Activated CD4-positive, alpha-beta T cell treated with anti-CD3 and anti-CD28 coated beads, Interleukin-2, amount 50 U/mL, for 4 hours (primary cell): ENCODE measurements around the gene SEC24C.
"Not testable (repeated sequence)": the region's sequence is repeated elsewhere in the genome, so short reads cannot be mapped to it uniquely, and the experiment has no call there.

ENCODE experiments used
- DNase-seq, 2 experiments: peaks; one replicate each; pipeline ENCODE4 v3.0.0-alpha.2; 2020

SEC24C gene

GRCh38 chr10:73743905-73744663 is at the start of gene SEC24C:
SEC24C (plus strand) TSS chr10:73744372; CDS start chr10:73746833, 2,461 bp downstream.
- DNase-seq = peak; percentile 93 to 94

- DNase-seq = not testable (repeated sequence)
Measured at GRCh38 chr10:73695302-73695701, 48.9 kb upstream of the SEC24C start.

- DNase-seq = not testable (repeated sequence)
Measured at GRCh38 chr10:73697675-73698159, 46.5 kb upstream of the SEC24C start, which contains the start of gene AGAP5. AGAP5 (minus strand) TSS chr10:73698109; CDS start chr10:73697755, 354 bp downstream.

GRCh38 chr10:73698819-73699218 is 45.4 kb upstream of the SEC24C start:
- not testable (repeated sequence) for DNase-seq

GRCh38 chr10:73703924-73704323 is 40.2 kb upstream of the SEC24C start:
- not testable (repeated sequence) for DNase-seq

GRCh38 chr10:73705506-73706072 is 38.6 kb upstream of the SEC24C start:
- DNase-seq = not testable (repeated sequence)

GRCh38 chr10:73706488-73706887 is 37.7 kb upstream of the SEC24C start:
- DNase-seq = not testable (repeated sequence)

GRCh38 chr10:73707628-73708027 is 36.5 kb upstream of the SEC24C start:
- DNase-seq = not testable (repeated sequence)

- DNase-seq = not testable (repeated sequence)
Measured at GRCh38 chr10:73708122-73708521, 36.0 kb upstream of the SEC24C start.

GRCh38 chr10:73711683-73712082 is 32.5 kb upstream of the SEC24C start:
- not testable (repeated sequence) for DNase-seq

DNA sequence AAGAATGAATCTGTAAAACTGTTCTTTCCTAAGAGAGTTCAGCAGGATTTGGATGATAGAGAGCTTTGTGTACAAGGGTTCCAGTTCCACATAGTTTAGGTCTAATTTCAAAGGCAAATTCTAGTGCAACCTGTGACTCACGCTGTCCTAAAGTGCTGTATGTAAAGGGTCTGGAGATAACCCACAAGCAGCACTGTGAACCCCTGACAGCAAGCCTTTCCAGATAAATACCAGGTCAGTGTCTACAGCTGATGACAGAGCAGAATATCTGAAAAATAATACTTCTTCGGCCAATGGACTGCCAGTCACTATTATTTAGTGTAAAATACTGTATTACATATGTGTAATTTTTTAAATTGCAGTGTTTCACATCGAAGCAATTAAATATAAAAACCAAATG is 30.3 kb upstream of the SEC24C start:
- not testable (repeated sequence) for DNase-seq

DNA sequence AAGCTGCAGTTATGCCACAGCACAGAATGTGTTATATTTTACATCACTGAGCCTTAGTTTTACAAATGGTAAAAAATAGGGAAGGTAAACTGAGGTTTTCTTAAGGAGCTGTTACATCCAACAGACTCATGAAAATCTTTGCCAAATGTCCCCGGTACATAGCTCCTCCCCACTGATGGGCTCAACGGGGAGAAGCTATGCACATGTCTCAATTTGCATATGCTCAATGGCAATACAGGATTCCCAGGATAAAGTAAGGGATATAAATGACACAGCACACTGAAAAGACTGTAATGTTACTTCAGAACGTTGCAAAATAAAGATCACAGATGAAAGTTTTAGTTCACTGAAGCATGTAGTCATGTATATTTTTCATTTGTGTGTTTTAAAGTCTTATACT is 29.7 kb upstream of the SEC24C start:
- DNase-seq = not testable (repeated sequence)

DNA sequence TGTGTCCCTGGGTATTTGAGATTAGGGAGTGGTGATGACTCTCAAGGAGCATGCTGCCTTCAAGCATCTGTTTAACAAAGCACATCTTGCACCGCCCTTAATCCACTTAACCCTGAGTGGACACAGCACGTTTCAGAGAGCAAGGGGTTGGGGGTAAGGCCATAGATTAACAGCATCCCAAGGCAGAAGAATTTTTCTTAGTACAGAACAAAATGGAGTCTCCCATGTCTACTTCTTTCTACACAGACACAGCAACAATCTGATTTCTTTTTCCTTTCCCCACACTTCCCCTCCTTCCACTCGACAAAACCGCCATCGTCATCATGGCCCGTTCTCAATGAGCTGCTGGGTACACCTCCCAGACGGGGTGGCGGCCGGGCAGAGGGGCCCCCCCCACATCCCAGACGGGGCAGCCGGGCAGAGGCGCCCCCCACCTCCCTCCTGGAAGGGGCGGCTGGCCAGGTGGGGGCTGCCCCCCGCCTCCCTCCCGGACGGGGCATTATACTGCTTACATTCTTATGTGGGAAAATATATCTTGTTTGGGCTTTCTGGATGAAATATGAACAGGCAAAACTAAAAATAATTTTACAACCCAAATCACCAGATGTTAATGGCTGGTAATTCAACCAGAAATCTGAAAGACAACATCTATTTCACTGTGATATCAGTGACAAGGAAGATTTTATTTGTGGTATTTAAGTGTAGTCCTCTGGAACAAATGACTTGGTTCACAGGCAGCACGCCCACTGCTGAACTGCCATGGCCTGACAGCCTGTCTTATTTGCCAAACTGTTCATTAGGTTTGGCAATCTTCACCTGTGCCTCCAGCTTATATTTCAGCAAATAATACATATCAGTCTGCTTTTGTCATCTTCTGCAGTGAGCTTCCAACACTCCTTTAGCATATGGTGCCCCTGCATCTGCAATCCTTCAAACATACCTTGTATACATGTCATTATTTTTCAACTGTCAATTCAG is 28.7 kb upstream of the SEC24C start:
- not testable (repeated sequence) for DNase-seq

DNA sequence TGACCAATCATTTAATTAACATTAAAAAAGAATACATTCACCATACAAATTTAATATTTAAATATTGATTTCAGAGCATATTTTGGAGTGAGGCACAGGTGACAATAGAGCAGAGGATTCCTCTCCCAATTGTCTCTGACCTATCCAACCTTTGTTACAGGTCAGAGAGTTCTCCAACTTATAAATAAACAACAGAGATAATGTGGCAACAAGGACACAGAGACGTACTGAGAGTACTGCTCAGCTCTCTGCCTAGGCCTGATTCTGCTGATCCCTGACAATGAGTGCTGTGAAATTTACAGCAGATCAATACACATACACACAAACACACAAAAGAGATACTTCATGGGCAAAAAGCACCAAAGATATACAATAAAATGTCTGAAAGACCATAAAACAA is 27.9 kb upstream of the SEC24C start:
- no peak for DNase-seq

DNA sequence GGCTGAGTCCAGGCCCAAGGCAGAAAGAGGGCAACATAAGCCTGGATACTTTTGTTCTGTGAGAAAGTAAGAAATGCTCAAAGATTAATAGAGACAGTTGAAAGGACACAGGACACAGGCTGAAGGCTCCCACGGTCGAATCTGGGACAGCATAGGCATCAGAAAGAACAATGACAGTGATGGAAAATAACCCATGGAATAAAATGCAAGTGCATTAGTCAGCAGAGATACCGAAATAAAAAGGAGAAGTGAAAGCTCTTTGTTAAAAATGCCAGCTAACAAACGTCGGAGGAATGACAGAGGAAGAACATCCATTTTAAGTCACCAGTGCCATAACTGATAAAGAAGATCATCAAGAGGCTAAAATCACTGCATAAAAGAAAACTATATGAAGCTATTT is 26.6 kb upstream of the SEC24C start:
- DNase-seq = no peak

DNA sequence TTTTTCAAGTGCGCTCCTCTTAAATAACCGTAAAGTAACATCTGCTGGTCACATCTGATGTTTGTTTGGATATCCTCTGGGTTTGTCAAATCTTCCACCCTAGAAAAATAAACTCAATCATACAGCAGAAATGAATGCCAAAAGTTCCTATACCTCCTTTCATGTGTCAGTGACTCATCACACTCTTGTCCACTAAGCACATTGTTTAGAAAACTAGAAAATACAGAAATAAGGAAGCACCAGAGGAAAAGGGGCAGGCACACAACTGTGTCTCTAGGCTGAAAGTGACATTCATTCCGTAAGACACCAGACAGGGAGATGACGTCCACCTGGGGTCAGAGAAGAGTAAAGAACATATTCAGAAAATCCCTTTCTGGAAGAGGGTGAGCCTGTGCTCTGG is 23.6 kb upstream of the SEC24C start:
- DNase-seq = not testable (repeated sequence)

DNA sequence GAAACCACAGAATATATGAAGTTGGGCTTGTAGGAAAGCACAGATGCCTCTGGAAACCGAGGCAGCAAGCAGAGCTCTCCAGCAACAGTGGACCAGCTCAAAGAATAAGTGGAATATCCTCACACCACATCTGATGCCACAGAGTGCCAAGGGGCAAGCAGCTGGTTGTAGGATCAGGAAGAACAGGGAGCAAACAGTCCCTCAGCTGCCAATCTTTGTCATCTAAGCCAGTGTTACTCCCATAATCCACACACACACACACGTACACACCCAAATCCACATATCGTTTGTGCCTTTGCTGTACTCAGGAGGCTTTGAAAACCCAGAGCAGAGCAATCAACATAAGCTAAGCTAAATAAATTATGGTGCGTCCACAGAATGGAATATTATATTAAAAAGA is 20.7 kb upstream of the SEC24C start:
- no peak for DNase-seq

GRCh38 chr10:73729781-73730152 is 14.4 kb upstream of the SEC24C start:
- peak; percentile 31 to 34 for DNase-seq

GRCh38 chr10:73730153-73730906 is 13.8 kb upstream of the SEC24C start:
- DNase-seq = peak; percentile 88 to 89

DNA sequence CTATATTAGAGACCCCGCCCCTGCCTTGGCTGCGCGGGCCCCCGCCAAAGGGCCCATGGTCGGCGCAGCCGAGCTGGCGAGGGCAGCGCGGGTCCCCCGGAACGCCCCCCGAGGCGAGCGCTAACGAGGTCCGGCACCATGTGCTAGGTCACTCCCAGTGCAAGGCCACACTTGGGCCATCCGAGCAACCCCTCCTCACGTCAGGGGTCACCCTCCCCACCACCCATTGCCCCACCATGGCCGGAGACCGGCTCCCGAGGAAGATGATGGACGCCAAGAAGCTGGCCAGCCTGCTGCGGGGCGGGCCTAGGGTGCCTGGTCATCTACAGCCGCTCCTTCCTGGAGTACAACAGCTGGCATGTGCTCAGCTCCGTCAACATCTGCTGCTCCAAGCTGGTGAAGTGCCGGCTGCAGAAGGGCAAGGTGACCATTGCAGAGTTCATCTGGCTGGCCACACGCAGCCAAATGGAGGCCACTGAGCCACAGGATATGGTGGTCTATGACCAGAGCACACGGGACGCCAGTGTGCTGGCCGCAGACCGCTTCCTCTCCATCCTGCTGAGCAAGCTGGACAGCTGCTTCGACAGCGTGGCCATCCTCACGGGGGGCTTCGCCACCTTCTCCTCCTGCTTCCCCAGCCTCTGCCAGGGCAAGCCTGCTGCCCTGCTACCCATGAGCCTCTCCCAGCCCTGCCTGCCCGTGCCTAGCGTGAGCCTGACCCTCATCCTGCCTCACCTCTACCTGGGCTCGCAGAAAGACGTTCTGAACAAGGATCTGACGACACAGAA is 12.4 kb upstream of the SEC24C start:
- no peak for DNase-seq

DNA sequence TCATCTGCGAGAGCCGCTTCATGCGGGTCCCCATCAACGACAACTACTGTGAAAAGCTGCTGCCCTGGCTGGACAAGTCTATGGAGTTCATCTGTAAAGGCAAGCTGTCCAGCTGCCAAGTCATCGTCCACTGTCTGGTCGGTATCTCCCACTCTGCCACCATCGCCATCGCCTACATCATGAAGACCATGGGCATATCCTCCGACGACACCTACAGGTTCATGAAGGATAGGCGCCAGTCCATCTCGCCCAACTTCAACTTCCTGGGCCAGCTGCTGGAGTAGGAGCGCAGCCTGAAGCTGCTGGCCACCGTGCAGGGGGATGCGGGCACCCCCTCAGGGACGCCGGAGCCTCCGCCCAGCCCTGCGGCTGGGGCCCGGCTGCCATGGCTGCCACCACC is 11.7 kb upstream of the SEC24C start:
- DNase-seq = no peak
